ENCODE measurements around the gene HEMGN.
"Not testable (repeated sequence)": the region's sequence is repeated elsewhere in the genome, so short reads cannot be mapped to it uniquely, and the experiment has no call there.

DNA sequence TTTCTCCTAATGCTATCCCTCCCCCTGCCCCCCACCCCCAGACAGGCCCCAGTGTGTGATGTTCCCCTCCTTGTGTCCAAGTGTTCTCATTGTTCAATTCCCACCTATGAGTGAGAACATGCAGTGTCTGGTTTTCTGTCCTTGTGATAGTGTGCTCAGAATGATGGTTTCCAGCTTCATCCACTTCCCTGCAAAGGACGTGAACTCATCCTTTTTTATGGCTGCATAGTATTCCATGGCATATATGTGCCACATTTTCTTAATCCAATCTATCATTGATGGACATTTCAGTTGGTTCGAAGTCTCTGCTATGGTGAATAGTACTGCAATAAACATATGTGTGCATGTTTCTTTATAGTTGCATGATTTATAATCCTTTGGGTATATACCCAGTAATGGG is 7.5 kb upstream of the HEMGN start:
- not testable (repeated sequence) for TF ChIP-seq SMAD3 (CRISPR knock-in tag; IDR thresholded peaks at IDR 0.05; ENCODE audit: borderline replicate concordance); NR2C2 (CRISPR knock-in tag; IDR thresholded peaks at IDR 0.05)
- TF ChIP-seq, protein P1, sequence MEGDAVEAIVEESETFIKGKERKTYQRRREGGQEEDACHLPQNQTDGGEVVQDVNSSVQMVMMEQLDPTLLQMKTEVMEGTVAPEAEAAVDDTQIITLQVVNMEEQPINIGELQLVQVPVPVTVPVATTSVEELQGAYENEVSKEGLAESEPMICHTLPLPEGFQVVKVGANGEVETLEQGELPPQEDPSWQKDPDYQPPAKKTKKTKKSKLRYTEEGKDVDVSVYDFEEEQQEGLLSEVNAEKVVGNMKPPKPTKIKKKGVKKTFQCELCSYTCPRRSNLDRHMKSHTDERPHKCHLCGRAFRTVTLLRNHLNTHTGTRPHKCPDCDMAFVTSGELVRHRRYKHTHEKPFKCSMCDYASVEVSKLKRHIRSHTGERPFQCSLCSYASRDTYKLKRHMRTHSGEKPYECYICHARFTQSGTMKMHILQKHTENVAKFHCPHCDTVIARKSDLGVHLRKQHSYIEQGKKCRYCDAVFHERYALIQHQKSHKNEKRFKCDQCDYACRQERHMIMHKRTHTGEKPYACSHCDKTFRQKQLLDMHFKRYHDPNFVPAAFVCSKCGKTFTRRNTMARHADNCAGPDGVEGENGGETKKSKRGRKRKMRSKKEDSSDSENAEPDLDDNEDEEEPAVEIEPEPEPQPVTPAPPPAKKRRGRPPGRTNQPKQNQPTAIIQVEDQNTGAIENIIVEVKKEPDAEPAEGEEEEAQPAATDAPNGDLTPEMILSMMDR (IDR thresholded peaks at IDR 0.05), result not testable (repeated sequence)
- TF ChIP-seq, protein P2, sequence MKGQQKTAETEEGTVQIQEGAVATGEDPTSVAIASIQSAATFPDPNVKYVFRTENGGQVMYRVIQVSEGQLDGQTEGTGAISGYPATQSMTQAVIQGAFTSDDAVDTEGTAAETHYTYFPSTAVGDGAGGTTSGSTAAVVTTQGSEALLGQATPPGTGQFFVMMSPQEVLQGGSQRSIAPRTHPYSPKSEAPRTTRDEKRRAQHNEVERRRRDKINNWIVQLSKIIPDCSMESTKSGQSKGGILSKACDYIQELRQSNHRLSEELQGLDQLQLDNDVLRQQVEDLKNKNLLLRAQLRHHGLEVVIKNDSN (CRISPR knock-in tag; IDR thresholded peaks at IDR 0.05), result not testable (repeated sequence)
